Measurements from ENCODE around the gene DMD.

DMD gene

GRCh38 chrX:31318866-31319265, 1892.5 kb downstream of the DMD start:
- DNase-seq = no peak

- DNase-seq = no peak
Measured at GRCh38 chrX:31316340-31316991, 1894.9 kb downstream of the DMD start.

GRCh38 chrX:31314921-31315320, 1896.4 kb downstream of the DMD start:
- no peak for DNase-seq

- DNase-seq = no peak
Measured at GRCh38 chrX:31307952-31308351, 1903.4 kb downstream of the DMD start.

- no peak for DNase-seq
Measured at GRCh38 chrX:31302573-31303075, 1908.7 kb downstream of the DMD start.

DNA sequence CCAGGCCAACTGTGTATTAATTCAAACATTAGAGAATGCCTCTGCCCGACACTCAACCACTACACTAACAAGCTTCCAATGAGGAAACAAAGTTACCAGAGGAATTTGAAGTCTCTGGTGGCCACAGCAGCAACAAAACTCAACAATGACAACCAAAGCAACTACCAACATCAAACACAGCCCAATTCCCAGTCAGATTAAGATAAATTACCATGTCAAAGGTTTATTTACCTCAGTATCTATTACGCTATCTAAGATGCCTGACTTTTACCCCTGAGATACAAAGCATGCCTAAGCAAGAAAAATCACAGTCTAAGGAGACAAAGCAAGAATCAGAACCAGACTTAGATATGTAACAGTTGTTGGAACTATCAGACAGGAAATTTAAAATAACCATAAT, 1909.4 kb downstream of the DMD start:
- DNase-seq = no peak

- DNase-seq = no peak
Measured at GRCh38 chrX:31301203-31301602, 1910.1 kb downstream of the DMD start.

- no peak for DNase-seq
Measured at GRCh38 chrX:31298916-31299315, 1912.4 kb downstream of the DMD start.

DNA sequence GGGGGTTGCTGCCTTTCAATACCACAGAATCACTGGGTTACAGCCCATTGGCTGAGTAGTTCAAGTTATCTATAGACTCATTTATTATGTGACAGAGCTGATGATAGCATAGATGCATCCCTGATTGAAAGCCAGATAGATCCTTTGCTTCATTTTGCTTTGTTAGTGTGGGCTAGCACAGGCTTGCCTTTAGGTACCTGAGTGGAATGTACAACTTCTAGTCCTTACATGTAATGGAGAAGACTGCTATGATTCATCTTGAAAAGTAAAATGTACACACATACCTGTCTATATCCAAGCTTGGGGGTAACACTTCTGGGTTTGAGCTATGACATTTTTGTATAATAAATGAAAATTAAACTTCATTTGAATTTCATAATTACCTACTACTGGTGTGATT, 1913.5 kb downstream of the DMD start:
- DNase-seq = no peak

DNA sequence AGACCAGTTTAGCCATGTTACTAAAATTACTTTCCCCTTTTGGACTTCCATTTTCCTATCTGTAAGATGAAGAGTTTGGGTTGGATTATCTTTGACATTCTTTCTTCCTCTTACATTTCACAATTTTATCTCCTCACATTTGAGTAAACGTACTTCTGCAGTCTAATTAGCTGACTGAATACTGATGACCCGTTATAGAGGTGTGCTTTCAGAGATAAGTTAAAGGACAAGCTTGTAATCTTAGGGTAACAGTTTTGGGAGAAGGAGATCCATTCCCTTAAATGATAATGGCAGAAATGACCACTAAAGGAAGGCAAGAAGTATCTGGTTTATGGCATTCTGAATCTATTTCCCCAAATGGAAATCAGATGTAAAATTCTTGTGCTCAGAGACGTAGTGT, 1916.9 kb downstream of the DMD start:
- no peak for DNase-seq

- DNase-seq = no peak
Measured at GRCh38 chrX:31293409-31293808, 1917.9 kb downstream of the DMD start.

- DNase-seq = no peak
Measured at GRCh38 chrX:31291131-31291530, 1920.2 kb downstream of the DMD start.

- DNase-seq = no peak
Measured at GRCh38 chrX:31287861-31288260, 1923.5 kb downstream of the DMD start.

GRCh38 chrX:31280580-31280979, 1930.8 kb downstream of the DMD start:
- DNase-seq = no peak

- no peak for DNase-seq
Measured at GRCh38 chrX:31279359-31279758, 1932.0 kb downstream of the DMD start.

- no peak for DNase-seq
Measured at GRCh38 chrX:31272472-31272775, 1938.9 kb downstream of the DMD start.

DNA sequence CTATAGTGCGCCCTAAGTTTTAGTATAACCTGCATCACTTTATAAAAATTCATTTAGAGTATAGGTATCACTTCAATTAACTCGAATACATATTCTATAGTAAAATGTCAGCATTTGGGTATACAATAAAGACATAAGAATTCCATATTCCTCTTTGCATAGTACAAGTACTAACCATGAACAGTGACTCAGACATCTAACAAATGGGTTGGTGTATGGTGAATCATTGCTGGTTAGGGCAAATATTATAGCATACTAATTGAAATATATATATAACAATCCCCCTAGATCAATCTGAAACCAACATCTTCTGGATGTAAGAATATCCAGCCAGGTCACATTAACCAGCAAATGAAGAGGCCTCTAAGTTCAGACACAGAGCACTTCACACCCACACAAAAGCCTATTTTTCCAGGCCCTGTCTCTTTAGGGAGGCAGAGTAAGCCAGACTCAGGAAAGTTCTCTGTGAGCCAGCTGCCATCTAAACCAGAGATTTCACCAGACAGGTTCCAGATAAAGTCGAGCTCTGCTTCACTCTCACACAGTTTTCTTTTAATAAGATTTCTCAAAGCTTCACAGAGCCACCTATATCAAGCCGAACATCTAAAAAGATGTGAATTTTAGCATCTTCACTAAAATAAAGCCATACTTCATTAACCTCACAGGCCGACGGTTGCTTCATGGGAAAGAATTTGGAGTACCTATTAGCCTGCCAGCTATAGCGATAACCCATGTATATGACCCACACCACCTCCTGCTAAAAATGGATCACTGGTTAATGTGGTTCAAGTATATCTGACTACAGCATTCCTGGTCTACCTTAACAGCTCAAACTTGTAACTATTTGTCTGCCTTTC, 1939.5 kb downstream of the DMD start:
- DNase-seq = no peak

DNA sequence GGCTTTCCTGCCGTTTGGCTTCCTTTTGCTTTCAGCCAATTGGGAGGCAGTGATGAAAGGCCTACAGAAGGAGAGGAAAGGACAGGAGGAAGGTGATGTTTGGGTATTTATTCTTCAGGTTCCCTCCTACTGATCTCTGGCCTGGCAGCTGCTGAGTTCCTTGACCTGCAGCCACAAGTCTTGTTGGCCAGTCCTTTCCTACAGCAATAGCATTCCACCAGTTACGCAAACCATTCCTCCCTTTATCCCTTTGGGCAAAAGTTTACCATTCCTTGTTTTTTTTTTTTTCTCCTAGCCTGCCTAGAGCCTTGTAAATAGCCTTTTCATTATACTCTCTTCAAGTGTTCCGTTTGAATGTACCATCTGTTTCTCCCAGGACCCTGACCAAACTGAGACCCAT, 1941.4 kb downstream of the DMD start:
- no peak for DNase-seq

DNA sequence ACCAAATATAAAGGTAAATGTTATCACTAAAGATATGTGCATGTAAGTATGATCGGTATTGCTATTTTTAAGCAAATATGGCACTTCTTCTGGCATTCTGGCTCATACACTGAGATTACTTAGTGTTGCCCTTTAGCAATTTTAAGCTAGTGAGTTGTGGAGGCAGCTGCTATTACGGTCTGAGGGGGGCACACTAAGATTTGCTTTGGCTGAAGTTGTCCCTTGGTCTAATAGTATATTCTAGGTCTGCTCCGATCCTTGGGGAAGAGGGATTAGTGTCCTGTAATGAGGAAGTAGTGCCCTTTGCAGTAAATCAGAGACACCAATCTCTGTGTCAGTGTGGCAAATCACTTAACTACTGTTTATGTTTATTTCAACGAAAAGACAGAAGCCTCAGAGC, 1943.0 kb downstream of the DMD start:
- no peak for DNase-seq

- DNase-seq = peak; percentile 54
Measured at GRCh38 chrX:31266203-31267076, 1944.9 kb downstream of the DMD start.

- DNase-seq = no peak
Measured at GRCh38 chrX:31265383-31265782, 1946.0 kb downstream of the DMD start.

DNA sequence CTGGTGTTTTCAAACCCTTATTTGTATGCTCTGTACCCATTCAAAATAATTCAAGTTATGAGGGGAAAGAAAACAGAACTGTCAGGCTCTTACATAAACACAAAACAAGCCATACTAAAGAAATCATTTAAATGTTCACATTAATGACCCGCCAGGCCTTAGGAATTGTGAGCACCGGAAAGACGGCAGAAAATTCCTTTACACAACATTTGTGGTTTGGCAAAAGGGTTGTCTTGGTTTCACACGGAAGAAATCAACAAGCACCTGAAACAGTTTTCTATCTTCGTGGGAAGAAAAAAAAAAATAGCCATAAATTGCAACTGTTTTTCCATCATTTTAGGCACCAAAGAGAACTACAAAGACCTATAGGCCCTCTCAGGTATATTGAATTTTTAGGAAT, 1951.0 kb downstream of the DMD start:
- DNase-seq = no peak

DNA sequence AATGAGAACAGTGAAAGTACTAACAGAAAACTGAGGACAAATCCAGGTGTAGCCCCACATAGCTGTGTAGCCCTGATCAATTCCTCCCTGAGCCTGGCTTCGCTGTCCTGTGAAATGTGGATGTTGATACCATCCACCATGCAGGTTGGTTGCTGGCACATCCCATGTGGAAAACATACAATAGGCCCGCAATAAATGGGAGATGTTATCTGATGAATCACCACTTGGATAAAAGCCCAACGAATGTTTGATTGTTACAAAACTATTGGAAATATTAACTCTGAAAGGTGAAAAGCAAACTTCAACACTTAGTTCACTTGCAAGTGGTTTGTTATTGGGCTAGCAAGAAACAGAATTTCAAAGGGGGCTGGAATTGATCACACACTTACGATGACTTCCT, 1953.2 kb downstream of the DMD start:
- DNase-seq = no peak

Data from left hindlimb (tissue), 1 donor.